GM23338 (cell line): ENCODE results near the gene IL20RB. TPM values are rescaled to one million over a fixed set of nuclear protein-coding genes. Genes with fewer than 3 reads are reported as not detected.

ENCODE experiments used
- ATAC-seq: fragments of 200-7000 bp; cut with Tn5 transposase; 3 replicates; pipeline ENCODE4 v1.9.1; 2020
- DNase-seq: peaks from one replicate; pipeline ENCODE4 v3.0.0-alpha.2; 2015; ENCODE audit warnings: low spot score
- H2AFZ ChIP-seq: fragments of 200-600 bp; sonication (generic); 2 replicates; pipeline ENCODE4 v1.8.0; 2016; ENCODE audit warnings: antibody characterized with exemption, mild to moderate bottlenecking, moderate library complexity
- H3F3A ChIP-seq: fragments of 200-600 bp; sonication (generic); replicated peaks from 2 replicates; pipeline ENCODE4 v1.8.0; 2017; ENCODE audit warnings: antibody characterized with exemption, mixed run types, low read depth
- H3K27ac ChIP-seq: fragments of 200-600 bp; sonication (generic); 2 replicates; pipeline ENCODE4 v1.6.1; 2016; ENCODE audit warnings: low read depth
- H3K27me3 ChIP-seq: fragments of 200-600 bp; sonication (generic); 2 replicates; pipeline ENCODE4 v1.8.0; 2016; ENCODE audit warnings: mild to moderate bottlenecking, mixed run types, moderate library complexity; ENCODE audit not compliant: insufficient read depth
- H3K36me3 ChIP-seq: fragments of 200-600 bp; sonication (generic); 2 replicates; pipeline ENCODE4 v1.8.0; 2016; ENCODE audit warnings: mild to moderate bottlenecking; ENCODE audit not compliant: insufficient read depth
- H3K4me1 ChIP-seq: fragments of 200-600 bp; sonication (generic); 2 replicates; pipeline ENCODE4 v1.8.0; 2016; ENCODE audit warnings: mild to moderate bottlenecking, moderate library complexity; ENCODE audit not compliant: insufficient read depth
- H3K4me2 ChIP-seq: fragments of 200-600 bp; sonication (generic); 2 replicates; pipeline ENCODE4 v1.7.1; 2017; ENCODE audit warnings: mixed run types
- H3K4me3 ChIP-seq: fragments of 200-600 bp; sonication (generic); 2 replicates; pipeline ENCODE4 v1.6.1; 2016; ENCODE audit warnings: mixed run types
- H3K79me2 ChIP-seq: fragments of 200-600 bp; sonication (generic); replicated peaks from 2 replicates; pipeline ENCODE4 v1.8.0; 2017; ENCODE audit warnings: mild to moderate bottlenecking; ENCODE audit not compliant: insufficient read depth
- H3K9me2 ChIP-seq: fragments of 200-600 bp; sonication (generic); 2 replicates; pipeline ENCODE4 v1.8.0; 2017; ENCODE audit not compliant: insufficient read depth
- H4K20me1 ChIP-seq: fragments of 200-600 bp; sonication (generic); replicated peaks from 2 replicates; pipeline ENCODE4 v1.8.0; 2017; ENCODE audit warnings: mild to moderate bottlenecking; ENCODE audit not compliant: insufficient read depth
- H3K27ac Mint-ChIP-seq: 2 replicates; pipeline ENCODE4 v1.8.0; 2020; ENCODE audit warnings: inconsistent platforms, mild to moderate bottlenecking, moderate library complexity, mixed read lengths
- H3K27me3 Mint-ChIP-seq: 3 replicates; pipeline ENCODE4 v1.8.0; 2022; ENCODE audit warnings: low read depth, mild to moderate bottlenecking, moderate library complexity, mixed read lengths, inconsistent platforms; ENCODE audit not compliant: insufficient read depth, poor library complexity
- H3K36me3 Mint-ChIP-seq: 3 replicates; pipeline ENCODE4 v1.8.0; 2021; ENCODE audit warnings: low read depth, mild to moderate bottlenecking, inconsistent platforms, moderate library complexity, mixed read lengths
- H3K4me1 Mint-ChIP-seq: 3 replicates; pipeline ENCODE4 v1.8.0; 2020; ENCODE audit warnings: mild to moderate bottlenecking, inconsistent platforms, mixed read lengths
- H3K4me3 Mint-ChIP-seq: 3 replicates; pipeline ENCODE4 v1.8.0; 2021; ENCODE audit warnings: moderate library complexity, mild to moderate bottlenecking, inconsistent platforms, mixed read lengths
- H3K9me3 Mint-ChIP-seq: 3 replicates; pipeline ENCODE4 v1.8.0; 2020; ENCODE audit warnings: moderate library complexity, mild to moderate bottlenecking, inconsistent platforms, mixed read lengths
- ETS1 ChIP-seq: IDR thresholded peaks from 2 replicates; pipeline ENCODE4 v1.6.1; 2016; ENCODE audit warnings: antibody characterized with exemption
- NANOG ChIP-seq: IDR thresholded peaks from 2 replicates; pipeline ENCODE4 v1.6.1; 2016; ENCODE audit warnings: antibody characterized with exemption, borderline replicate concordance
- POLR2AphosphoS5 ChIP-seq: IDR thresholded peaks from 2 replicates; pipeline ENCODE4 v1.6.1; 2016; ENCODE audit warnings: antibody characterized with exemption, low read depth
- ZNF114 ChIP-seq: fragments of 250-450 bp; sonication (Bioruptor Pico); IDR thresholded peaks from 2 replicates; pipeline ENCODE4 v1.5.0; 2020; ENCODE audit warnings: mild to moderate bottlenecking, moderate library complexity
- ZNF331 ChIP-seq: fragments of 250-450 bp; sonication (Bioruptor Pico); IDR thresholded peaks from 2 replicates; pipeline ENCODE4 v1.5.0; 2020; ENCODE audit warnings: low read depth, mild to moderate bottlenecking, moderate library complexity
- ZNF462 ChIP-seq: fragments of 250-450 bp; sonication (Bioruptor Pico); IDR thresholded peaks from 2 replicates; pipeline ENCODE4 v1.5.0; 2020; ENCODE audit warnings: mild to moderate bottlenecking, moderate library complexity
- polyA plus RNA-seq: library from polyadenylated mRNA; unstranded; fragments of >200 nt; fragmentation: Nextera tagmentation; extraction: Ambion mirVana; gene quantifications from 2 replicates; pipeline ENCODE4 v1.2.1, GENCODE V29; 2016
- total RNA-seq: library from RNA; depleted of rRNA; stranded (reverse); fragments of >200 nt; shearing (Covaris generic); gene quantifications from 2 replicates; pipeline ENCODE4 v1.2.3, GENCODE V29; 2014
- TF ChIP-seq, protein P1 (sequence below), 2 experiments: fragments of 200-600 bp in 1 of 2; sonication (generic) in 1 of 2; conservative IDR thresholded peaks; 2 replicates each; pipeline versions ENCODE4 v1.5.1 to v1.6.1; 2016 to 2017; ENCODE audit warnings: antibody characterized with exemption in 2 of 2, low read depth in 2 of 2, mild to moderate bottlenecking in 2 of 2, moderate library complexity in 1 of 2

The IL20RB gene
- total and polyA plus RNA-seq, 2 experiments from 2014 or later, result 1.7 to 4.6 TPM

GRCh38 chr3:137050281-137050680 lies 92.5 kb downstream of the IL20RB start:
- DNase-seq, result no peak
- Histone ChIP-seq H3K4me1 (peaks cover 18% of the 10 kb centered on the region; the same call in 1 of the 2 replicates), H3K27me3 (no peaks in the 10 kb centered on the region), H3K36me3 (no peaks in the 10 kb centered on the region), H3K9me2 (no peaks in the 10 kb centered on the region), H4K20me1 (no peaks in the 10 kb centered on the region), H3K79me2 (no peaks in the 10 kb centered on the region), H3K4me3 (no peak overlapping the region), H3K4me2 (no peak overlapping the region), H2AFZ (no peak overlapping the region), H3F3A (no peaks in the 10 kb centered on the region), H3K27ac (no peak overlapping the region)
- peaks cover 4% of the 10 kb centered on the region for H3K27me3 Mint-ChIP-seq
- H3K9me3 Mint-ChIP-seq, result no peaks in the 10 kb centered on the region; the same call in 2 of the 3 replicates
- H3K4me3 Mint-ChIP-seq, result no peak overlapping the region
- no peak for ATAC-seq
- H3K27ac Mint-ChIP-seq, result no peak overlapping the region
- H3K36me3 Mint-ChIP-seq, result no peaks in the 10 kb centered on the region; the same call in 2 of the 3 replicates
- H3K4me1 Mint-ChIP-seq, result peaks cover 20% of the 10 kb centered on the region
- TF ChIP-seq ETS1 (no peak), POLR2AphosphoS5 (no peak), ZNF114 (CRISPR knock-in tag) (no peak), NANOG (no peak), ZNF331 (CRISPR knock-in tag) (no peak), ZNF462 (CRISPR knock-in tag) (no peak)
- TF ChIP-seq, protein P1, sequence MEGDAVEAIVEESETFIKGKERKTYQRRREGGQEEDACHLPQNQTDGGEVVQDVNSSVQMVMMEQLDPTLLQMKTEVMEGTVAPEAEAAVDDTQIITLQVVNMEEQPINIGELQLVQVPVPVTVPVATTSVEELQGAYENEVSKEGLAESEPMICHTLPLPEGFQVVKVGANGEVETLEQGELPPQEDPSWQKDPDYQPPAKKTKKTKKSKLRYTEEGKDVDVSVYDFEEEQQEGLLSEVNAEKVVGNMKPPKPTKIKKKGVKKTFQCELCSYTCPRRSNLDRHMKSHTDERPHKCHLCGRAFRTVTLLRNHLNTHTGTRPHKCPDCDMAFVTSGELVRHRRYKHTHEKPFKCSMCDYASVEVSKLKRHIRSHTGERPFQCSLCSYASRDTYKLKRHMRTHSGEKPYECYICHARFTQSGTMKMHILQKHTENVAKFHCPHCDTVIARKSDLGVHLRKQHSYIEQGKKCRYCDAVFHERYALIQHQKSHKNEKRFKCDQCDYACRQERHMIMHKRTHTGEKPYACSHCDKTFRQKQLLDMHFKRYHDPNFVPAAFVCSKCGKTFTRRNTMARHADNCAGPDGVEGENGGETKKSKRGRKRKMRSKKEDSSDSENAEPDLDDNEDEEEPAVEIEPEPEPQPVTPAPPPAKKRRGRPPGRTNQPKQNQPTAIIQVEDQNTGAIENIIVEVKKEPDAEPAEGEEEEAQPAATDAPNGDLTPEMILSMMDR (conservative IDR thresholded peaks at IDR 0.05; ENCODE audit: low read depth in 2 of 2), result no peak
